Heart left ventricle (tissue), 16 donors: ENCODE measurements around the gene DLGAP1. TPM values are rescaled to one million over a fixed set of nuclear protein-coding genes. Genes with fewer than 3 reads are reported as not detected.

Experiments used
- ATAC-seq, 4 donors: fragments of 200-7000 bp; cut with Tn5 transposase; one replicate each; pipeline ENCODE4 v1.9.1; 2020 to 2022; ENCODE audit warnings: moderate library complexity in 4 of 4, mild to moderate bottlenecking in 3 of 4, moderate number of reproducible peaks in 1 of 4
- DNase-seq, 5 donors: peaks; one replicate each; pipeline ENCODE4 v3.0.0-alpha.2; 2020
- H3K27ac ChIP-seq, 12 donors: fragments of 200-600 bp; sonication (generic) in 4 of 12; one replicate each; pipeline versions ENCODE4 v1.5.0 to v1.8.0; 2016 to 2022; ENCODE audit warnings: mild to moderate bottlenecking in 2 of 12
- H3K27me3 ChIP-seq, 9 donors: fragments of 200-600 bp; sonication (generic) in 2 of 9; one replicate each; pipeline versions ENCODE4 v1.5.1 to v1.8.0; 2016 to 2022; ENCODE audit warnings: mild to moderate bottlenecking in 3 of 9
- H3K36me3 ChIP-seq, 9 donors: fragments of 200-600 bp; sonication (generic) in 2 of 9; one replicate each; pipeline versions ENCODE4 v1.5.0 to v1.8.0; 2018 to 2022; ENCODE audit warnings: mild to moderate bottlenecking in 2 of 9
- H3K4me1 ChIP-seq, 12 donors: fragments of 200-600 bp; sonication (generic) in 4 of 12; one replicate each; pipeline versions ENCODE4 v1.5.0 to v1.8.0; 2016 to 2022; ENCODE audit warnings: mild to moderate bottlenecking in 3 of 12
- H3K4me3 ChIP-seq, 12 donors: fragments of 200-600 bp; sonication (generic) in 4 of 12; one replicate each; pipeline versions ENCODE4 v1.5.0 to v1.8.0; 2017 to 2022; ENCODE audit warnings: mild to moderate bottlenecking in 9 of 12, moderate library complexity in 4 of 12
- H3K9me3 ChIP-seq, 12 donors: fragments of 200-600 bp; sonication (generic) in 4 of 12; one replicate each; pipeline versions ENCODE4 v1.5.0 to v1.8.0; 2016 to 2022; ENCODE audit warnings: mild to moderate bottlenecking in 1 of 12
- CTCF ChIP-seq, 12 donors: fragments of 200-600 bp; sonication (generic) in 4 of 12; IDR thresholded peaks; one replicate each; pipeline versions ENCODE4 v1.5.0 to v1.8.0; 2018 to 2022; ENCODE audit warnings: antibody characterized with exemption in 12 of 12, mild to moderate bottlenecking in 5 of 12
- POLR2A ChIP-seq, 2 donors: fragments of 450-650 bp; IDR thresholded peaks; one replicate each; pipeline ENCODE4 v1.6.1; 2017; ENCODE audit warnings: antibody characterized with exemption in 2 of 2, mild to moderate bottlenecking in 2 of 2, moderate library complexity in 2 of 2
- whole genome bisulfite sequencing, 4 donors: extraction: QIAGEN DNeasy Blood & Tissue Kit in 2 of 4; methylation state at CpG; one replicate each; pipeline versions ENCODE4 v1.1.5 to v1.1.7; 2013 to 2018; 5-methylcytosine and 5-hydroxymethylcytosine counted together
- intact Hi-C, 10 donors: fragments of 100-400 bp; cut with DNase I; formaldehyde crosslinking; loops; one replicate each; pipeline versions ENCODE4 v1.11.1 to v1.14.2; 2022
- polyA plus RNA-seq, 2 donors: library from polyadenylated mRNA; stranded (reverse); fragments of 200-250 nt; gene quantifications; one replicate each; pipeline ENCODE4 v1.2.3, GENCODE V29; 2013
- total RNA-seq, 9 donors: library from RNA; depleted of rRNA in 2 of 9; stranded (reverse); fragments of >200 nt in 2 of 9; fragmentation: NEBNext Ultra II Directional in 3 of 9; extraction: Animal tissue kit (Norgen Biotek cat#: 25700) in 3 of 9; gene quantifications; one replicate each; pipeline versions ENCODE4 v1.1.0 to v1.2.4, GENCODE V29; 2016 to 2023
- donor health status: ischemic (EF 13 %, LVEDD 7.1; RV severe dilation, severe dysfunction).
- donor health status: healthy with polysubstance abuse.
- donor health status: DM: no; HTN: yes; CAD: no.
- donor health status: DM: no; HTN: no; CAD: no.
- donor health status: ischemic (EF 25% LVEDD 6.9; RV normal size, moderate dysfunction).
- donor health status: ischemic (EF 25% LVEDD 5.7; RV mildly dilated, moderate dysfunction).
- donor health status: healthy.
- donor health status: DM: yes; HTN: yes; CAD: no.
- donor health status: ischemic (EF 35%, LVEDD 5.7; RV mildly dilated, moderate dysfunction).
- donor health status: nonischemic (EF 11% LVEDD 7.7; RV severe dilation, severe dysfunction).
- donor health status: DM: yes; HTN: yes; CAD: no.
- donor health status: PGD.
- donor health status: ischemic (EF 29% LVEDD 5.4; RV normal size, mild dysfunction).
- donor health status: nonischemic (EF 23%, LVEDD 6.1; RV moderate dilation, normal function).

The DLGAP1 gene
- total and polyA plus RNA-seq, 11 donors: 0.10 to 5.5 (median 0.40) TPM; not detected in 1

- intact Hi-C loops: no loop called here
Observed at GRCh38 chr18:3619222-3619621, 835.9 kb downstream of the DLGAP1 start.

GRCh38 chr18:3616744-3617143, 838.4 kb downstream of the DLGAP1 start:
- Histone ChIP-seq H3K9me3 (no peaks in the 10 kb centered on the region), H3K4me3 (no peak overlapping the region), H3K36me3 (no peaks in the 10 kb centered on the region), H3K4me1 (peaks cover 0 to under 1% (median 0%) of the 10 kb centered on the region in 12 donors), H3K27ac (no peak overlapping the region), H3K27me3 (no peaks in the 10 kb centered on the region)
- ATAC-seq (no peak), DNase-seq (no peak)
- TF ChIP-seq CTCF (IDR thresholded peaks at IDR 0.05) (no peak), POLR2A (IDR thresholded peaks at IDR 0.05) (no peak)
- WGBS, 4 donors: 79 to 86% (median 86%) methylated on average over 3 of the region's 3 CpGs
- intact Hi-C loops: no loop called here

More at GRCh38 chr18:3619222-3619621, 835.9 kb downstream of the DLGAP1 start:
- Histone ChIP-seq H3K9me3 (no peaks in the 10 kb centered on the region), H3K27me3 (no peaks in the 10 kb centered on the region), H3K4me3 (no peak overlapping the region), H3K4me1 (peaks cover 0 to 23% (median 12%) of the 10 kb centered on the region in 12 donors), H3K36me3 (no peaks in the 10 kb centered on the region), H3K27ac (no peak overlapping the region)
- WGBS, 4 donors: 90 to 97% (median 95%) methylated on average over 3 of the region's 3 CpGs
- ATAC-seq (no peak), DNase-seq (no peak)
- TF ChIP-seq CTCF (IDR thresholded peaks at IDR 0.05): no peak
- TF ChIP-seq POLR2A (IDR thresholded peaks at IDR 0.05): no peak

GRCh38 chr18:3616142-3616541, 839.0 kb downstream of the DLGAP1 start:
- WGBS, 4 donors: 95 to 99% (median 96%) methylated on average over 6 of the region's 6 CpGs
- no peaks in the 10 kb centered on the region for H3K4me1 ChIP-seq

GRCh38 chr18:3615374-3615985, 839.6 kb downstream of the DLGAP1 start:
- 50 to 62% (median 59%) methylated on average over 4 of the region's 4 CpGs for WGBS, 4 donors
- Histone ChIP-seq H3K27me3 (no peaks in the 10 kb centered on the region), H3K9me3 (no peaks in the 10 kb centered on the region), H3K36me3 (no peaks in the 10 kb centered on the region), H3K4me1 (no peaks in the 10 kb centered on the region), H3K27ac (no peak overlapping the region), H3K4me3 (no peak overlapping the region)
- ATAC-seq (no peak), DNase-seq (no peak)
- no peak for TF ChIP-seq POLR2A (IDR thresholded peaks at IDR 0.05)
- TF ChIP-seq CTCF (IDR thresholded peaks at IDR 0.05): no peak
- intact Hi-C loops: no loop called here

More at GRCh38 chr18:3616142-3616541, 839.0 kb downstream of the DLGAP1 start:
- ATAC-seq: no peak
- H3K27ac ChIP-seq: no peak overlapping the region
- no peak for DNase-seq
- no peak overlapping the region for H3K4me3 ChIP-seq
- H3K9me3 ChIP-seq: no peaks in the 10 kb centered on the region
- intact Hi-C loops: no loop called here
- TF ChIP-seq CTCF (IDR thresholded peaks at IDR 0.05): no peak
- no peak for TF ChIP-seq POLR2A (IDR thresholded peaks at IDR 0.05)
- no peaks in the 10 kb centered on the region for H3K27me3 ChIP-seq
- H3K36me3 ChIP-seq: no peaks in the 10 kb centered on the region
